Panc1 (cell line): ENCODE results near the gene SORBS1.

Experiments used
- CTCF ChIP-seq: fragments of 450-650 bp; IDR thresholded peaks from 2 replicates; pipeline ENCODE4 v1.5.1; 2017; ENCODE audit warnings: mild to moderate bottlenecking
- REST ChIP-seq, 2 experiments: IDR thresholded peaks; 2 replicates each; pipeline ENCODE4 v1.6.1; 2011 to 2012; ENCODE audit warnings: low read depth in 2 of 2, control low read depth in 1 of 2, low read length in 1 of 2, mild to moderate bottlenecking in 1 of 2, moderate library complexity in 1 of 2; ENCODE audit not compliant: insufficient read depth in 1 of 2
- SIN3A ChIP-seq: IDR thresholded peaks from 2 replicates; pipeline ENCODE4 v1.6.1; 2012; ENCODE audit warnings: low read depth, mild to moderate bottlenecking, low read length, moderate library complexity, borderline replicate concordance; ENCODE audit not compliant: insufficient read depth

GRCh38 chr10:95562341-95562965 is 1.3 kb upstream of the SORBS1 start:
- TF ChIP-seq CTCF = no peak
- TF ChIP-seq REST (IDR thresholded peaks at IDR 0.05; ENCODE audit: insufficient read depth in 1 of 2, low read depth in 2 of 2, low read length in 1 of 2) = no peak
- no peak for TF ChIP-seq SIN3A
